Chondrocyte (in vitro differentiated cells): Measurements from ENCODE around the gene INF2. TPM values are rescaled to one million over a fixed set of nuclear protein-coding genes. Genes with fewer than 3 reads are reported as not detected.

Experiments
- DNase-seq: peaks from one replicate; pipeline ENCODE4 v3.0.0; 2021; ENCODE audit warnings: mixed read lengths, low spot score
- H3K27ac Mint-ChIP-seq: one replicate; pipeline ENCODE4 v1.8.0; 2021; ENCODE audit warnings: mild to moderate bottlenecking, moderate library complexity, mixed read lengths; ENCODE audit not compliant: unreplicated experiment
- H3K27me3 Mint-ChIP-seq: 2 replicates; pipeline ENCODE4 v1.8.0; 2021; ENCODE audit warnings: low read depth, mixed read lengths
- H3K36me3 Mint-ChIP-seq: 2 replicates; pipeline ENCODE4 v1.8.0; 2021; ENCODE audit warnings: low read depth, mixed read lengths
- H3K4me1 Mint-ChIP-seq: 2 replicates; pipeline ENCODE4 v1.8.0; 2021; ENCODE audit warnings: low read depth, mild to moderate bottlenecking, mixed read lengths
- H3K4me3 Mint-ChIP-seq: one replicate; pipeline ENCODE4 v1.8.0; 2021; ENCODE audit warnings: mild to moderate bottlenecking, moderate library complexity, mixed read lengths; ENCODE audit not compliant: unreplicated experiment
- H3K9me3 Mint-ChIP-seq: 2 replicates; pipeline ENCODE4 v1.8.0; 2021; ENCODE audit warnings: low read depth, mixed read lengths
- total RNA-seq: library from RNA; stranded (reverse); gene quantifications from 3 replicates; pipeline ENCODE4 v1.2.1, GENCODE V29; 2021
- TF ChIP-seq, protein P1 (sequence below): fragments of 200-600 bp; sonication (generic); IDR thresholded peaks from 2 replicates; pipeline ENCODE4 v1.5.0; 2021; ENCODE audit warnings: antibody characterized with exemption, mild to moderate bottlenecking, moderate library complexity

Gene INF2
- total RNA-seq, 1 donor from 2014 or later = 117 TPM

DNA sequence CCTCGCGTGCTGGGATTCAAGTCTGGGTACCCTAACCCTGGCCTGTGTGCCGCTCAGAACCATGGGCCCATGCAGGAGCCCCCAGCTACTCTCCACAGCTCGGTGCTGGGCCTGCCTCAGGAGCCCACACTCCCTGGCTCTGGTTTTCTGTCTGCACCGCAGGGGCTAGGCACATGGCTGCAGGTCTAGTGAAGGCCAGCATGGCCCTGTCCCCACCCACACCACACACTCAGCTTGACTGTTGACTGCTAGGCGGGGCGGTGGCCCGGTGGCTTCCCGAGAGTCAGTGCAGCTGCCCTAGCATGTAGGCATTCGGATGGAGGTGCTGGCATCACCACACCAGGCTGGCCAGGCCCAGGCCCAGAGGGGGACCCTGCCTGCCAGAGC is 7.9 kb downstream of the INF2 start:
- H3K4me1 Mint-ChIP-seq = peaks cover 51% of the 10 kb centered on the region
- H3K27ac Mint-ChIP-seq = peak overlapping the region; percentile 12
- no peaks in the 10 kb centered on the region for H3K9me3 Mint-ChIP-seq
- no peak overlapping the region for H3K4me3 Mint-ChIP-seq
- TF ChIP-seq, protein P1, sequence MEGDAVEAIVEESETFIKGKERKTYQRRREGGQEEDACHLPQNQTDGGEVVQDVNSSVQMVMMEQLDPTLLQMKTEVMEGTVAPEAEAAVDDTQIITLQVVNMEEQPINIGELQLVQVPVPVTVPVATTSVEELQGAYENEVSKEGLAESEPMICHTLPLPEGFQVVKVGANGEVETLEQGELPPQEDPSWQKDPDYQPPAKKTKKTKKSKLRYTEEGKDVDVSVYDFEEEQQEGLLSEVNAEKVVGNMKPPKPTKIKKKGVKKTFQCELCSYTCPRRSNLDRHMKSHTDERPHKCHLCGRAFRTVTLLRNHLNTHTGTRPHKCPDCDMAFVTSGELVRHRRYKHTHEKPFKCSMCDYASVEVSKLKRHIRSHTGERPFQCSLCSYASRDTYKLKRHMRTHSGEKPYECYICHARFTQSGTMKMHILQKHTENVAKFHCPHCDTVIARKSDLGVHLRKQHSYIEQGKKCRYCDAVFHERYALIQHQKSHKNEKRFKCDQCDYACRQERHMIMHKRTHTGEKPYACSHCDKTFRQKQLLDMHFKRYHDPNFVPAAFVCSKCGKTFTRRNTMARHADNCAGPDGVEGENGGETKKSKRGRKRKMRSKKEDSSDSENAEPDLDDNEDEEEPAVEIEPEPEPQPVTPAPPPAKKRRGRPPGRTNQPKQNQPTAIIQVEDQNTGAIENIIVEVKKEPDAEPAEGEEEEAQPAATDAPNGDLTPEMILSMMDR = no peak
- H3K36me3 Mint-ChIP-seq = peaks cover 6% of the 10 kb centered on the region
- DNase-seq = no peak
- H3K27me3 Mint-ChIP-seq = no peaks in the 10 kb centered on the region

DNA sequence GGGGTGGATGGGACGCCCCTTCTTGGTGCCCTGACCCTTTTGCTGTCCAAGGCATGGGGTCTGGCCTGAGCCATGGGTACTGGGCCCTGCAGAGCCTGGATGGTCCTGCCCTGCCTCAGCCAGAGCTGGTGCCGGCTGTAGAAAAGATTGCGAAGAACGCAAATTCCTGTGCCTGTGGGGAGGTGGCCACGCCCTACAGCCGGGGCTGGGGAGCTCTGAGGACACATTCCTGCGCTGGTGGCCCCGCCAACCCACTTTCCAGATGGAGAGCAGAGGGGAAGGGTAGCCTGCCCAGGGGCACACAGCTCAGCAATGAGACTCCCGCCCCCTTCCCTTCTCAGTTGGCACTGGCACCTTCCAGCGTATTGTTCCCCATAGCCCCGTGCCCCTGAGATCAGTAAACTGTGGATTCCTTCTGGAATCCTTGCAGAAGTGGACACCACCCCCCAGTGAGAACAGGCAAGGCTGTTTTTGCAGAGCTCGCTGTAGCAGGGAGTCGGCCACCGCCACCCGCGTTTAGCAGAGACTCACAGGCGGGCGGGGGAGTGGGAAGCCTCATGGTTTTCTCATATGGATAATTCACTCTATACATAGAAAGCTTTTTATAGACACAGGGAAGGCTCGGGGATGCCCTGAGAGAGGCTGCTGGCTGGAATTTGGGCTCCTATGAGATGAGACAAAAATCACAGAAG is 8.6 kb downstream of the INF2 start:
- no peaks in the 10 kb centered on the region for H3K9me3 Mint-ChIP-seq
- DNase-seq = no peak
- peaks cover 6% of the 10 kb centered on the region for H3K36me3 Mint-ChIP-seq
- no peak overlapping the region for H3K4me3 Mint-ChIP-seq
- H3K4me1 Mint-ChIP-seq = peaks cover 48% of the 10 kb centered on the region
- no peaks in the 10 kb centered on the region for H3K27me3 Mint-ChIP-seq
- peak overlapping the region; percentile 67 for H3K27ac Mint-ChIP-seq
- TF ChIP-seq, protein P1 = no peak

DNA sequence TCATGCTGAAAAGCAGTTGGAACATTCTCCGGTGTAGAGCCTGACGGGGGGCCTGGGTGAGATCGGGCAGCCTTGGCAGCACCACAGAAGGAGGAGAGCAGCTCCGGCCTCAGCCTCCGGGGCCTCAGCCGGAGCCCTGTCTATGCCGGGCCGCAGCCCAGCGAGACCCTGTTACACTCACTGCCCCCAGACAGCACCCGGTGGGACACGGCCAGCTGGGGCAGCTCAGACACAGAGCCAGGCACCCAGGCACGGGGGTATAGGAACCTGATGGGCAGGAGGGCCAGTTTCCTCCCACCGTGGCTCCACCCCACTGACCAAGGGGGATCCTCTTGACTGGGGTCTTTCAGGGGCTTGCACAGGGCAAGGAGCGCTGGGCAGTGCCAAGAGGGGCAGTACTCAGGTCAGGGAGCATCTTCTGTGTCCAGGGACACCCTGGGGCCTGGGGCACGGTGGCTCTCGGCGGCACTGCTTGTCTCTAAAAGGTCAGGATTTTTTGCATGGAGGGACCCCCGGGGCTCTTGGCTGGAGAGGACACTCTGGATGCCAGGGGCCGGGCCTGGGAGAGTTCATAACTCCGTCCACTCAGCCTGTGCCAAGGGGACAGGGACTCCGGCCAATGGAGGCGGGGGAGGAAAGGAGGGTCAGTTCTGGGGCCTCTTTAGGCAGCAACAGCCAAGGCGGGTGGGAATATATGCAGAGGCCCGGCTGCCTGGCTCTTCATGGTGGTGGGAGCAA is 9.4 kb downstream of the INF2 start:
- Mint-ChIP-seq H3K27ac (peak overlapping the region; percentile 67), H3K4me1 (peaks cover 45% of the 10 kb centered on the region), H3K9me3 (no peaks in the 10 kb centered on the region), H3K27me3 (no peaks in the 10 kb centered on the region), H3K36me3 (peaks cover 6% of the 10 kb centered on the region), H3K4me3 (no peak overlapping the region)
- TF ChIP-seq, protein P1 = no peak
- no peak for DNase-seq

DNA sequence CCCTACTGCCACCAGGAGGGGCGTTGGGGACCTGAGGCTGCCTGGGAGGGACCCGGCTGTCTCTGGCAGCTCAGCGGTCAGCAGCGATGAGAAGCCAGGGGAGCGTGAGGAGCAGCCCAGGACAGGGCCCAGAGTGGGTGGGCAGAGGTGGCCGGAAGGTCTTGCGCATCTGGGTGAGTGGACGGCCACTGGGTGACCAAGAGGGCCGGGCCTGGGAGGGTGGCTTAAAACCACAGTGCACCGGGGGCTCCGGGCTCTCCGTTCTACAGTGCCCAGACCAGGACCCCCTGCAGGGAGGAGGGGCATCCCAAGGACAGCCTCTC is 10.0 kb downstream of the INF2 start:
- Mint-ChIP-seq H3K9me3 (no peaks in the 10 kb centered on the region), H3K27me3 (no peaks in the 10 kb centered on the region), H3K36me3 (peaks cover 11% of the 10 kb centered on the region), H3K4me3 (no peak overlapping the region), H3K27ac (no peak overlapping the region), H3K4me1 (peaks cover 42% of the 10 kb centered on the region)
- TF ChIP-seq, protein P1 = no peak
- DNase-seq = no peak

DNA sequence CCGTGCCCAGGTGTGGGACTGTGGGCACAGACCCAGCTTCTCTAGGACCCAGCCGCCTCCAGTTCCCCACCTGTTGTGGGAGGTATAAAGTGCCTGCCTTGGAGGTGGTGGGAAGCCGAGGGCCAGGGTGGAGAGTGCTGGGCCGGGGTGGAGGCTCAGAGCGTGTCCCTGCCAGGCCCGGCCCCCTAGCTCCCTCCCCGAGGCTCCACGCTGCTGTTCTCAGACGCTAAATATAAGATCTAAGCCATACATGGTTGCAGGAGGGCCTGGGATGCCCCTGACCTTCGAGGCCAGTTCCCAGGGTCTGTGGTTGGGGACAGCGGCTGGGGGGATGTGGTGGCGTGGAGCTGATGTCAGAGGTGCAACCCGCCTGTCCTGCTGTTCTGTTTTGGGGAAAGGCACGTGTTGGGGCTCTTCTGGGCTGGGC is 10.8 kb downstream of the INF2 start:
- Mint-ChIP-seq H3K27me3 (no peaks in the 10 kb centered on the region), H3K36me3 (peaks cover 12% of the 10 kb centered on the region), H3K27ac (no peak overlapping the region), H3K4me1 (peaks cover 33% of the 10 kb centered on the region), H3K9me3 (no peaks in the 10 kb centered on the region), H3K4me3 (no peak overlapping the region)
- TF ChIP-seq, protein P1 = no peak
- no peak for DNase-seq
